GM10266 (cell line): ENCODE data around the gene PTPRN2.
"Not testable (repeated sequence)": the region's sequence is repeated elsewhere in the genome, so short reads cannot be mapped to it uniquely, and the experiment has no call there.

Experiments used
- DNase-seq: peaks from one replicate; pipeline ENCODE4 v3.0.0; 2012; ENCODE audit errors: extremely low spot score
- CTCF ChIP-seq: IDR thresholded peaks from 2 replicates; pipeline ENCODE4 v1.5.1; 2012; ENCODE audit warnings: mild to moderate bottlenecking, low read depth; ENCODE audit not compliant: control insufficient read depth, insufficient read depth; ENCODE audit errors: missing control alignments

The PTPRN2 gene

GRCh38 chr7:158507917-158508316, 79.7 kb downstream of the PTPRN2 start:
- TF ChIP-seq CTCF, result no peak

DNA sequence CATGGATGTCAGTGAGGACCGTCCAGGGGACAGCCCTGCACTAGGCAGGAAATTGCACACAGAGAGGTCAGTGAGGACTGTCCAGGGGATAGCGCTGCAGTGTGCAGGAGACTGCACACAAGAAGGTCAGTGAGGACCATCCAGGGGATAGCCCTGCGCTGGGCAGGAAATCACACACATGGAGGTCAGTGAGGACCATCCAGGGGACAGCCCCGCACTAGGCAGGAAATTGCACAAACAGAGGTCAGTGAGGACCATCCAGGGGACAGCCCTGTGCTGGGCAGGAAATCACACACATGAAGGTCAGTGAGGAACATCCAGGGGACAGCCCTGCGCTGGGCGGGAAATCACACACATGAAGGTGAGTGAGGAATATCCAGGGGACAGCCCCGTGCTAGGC, 80.4 kb downstream of the PTPRN2 start:
- not testable (repeated sequence) for DNase-seq

More at GRCh38 chr7:158507917-158508316, 79.7 kb downstream of the PTPRN2 start:
- DNase-seq, result no peak

GRCh38 chr7:158506626-158507025, 81.0 kb downstream of the PTPRN2 start:
- no peak for TF ChIP-seq CTCF
- DNase-seq, result no peak

GRCh38 chr7:158505683-158506082, 81.9 kb downstream of the PTPRN2 start:
- no peak for DNase-seq
- no peak for TF ChIP-seq CTCF

- no peak for TF ChIP-seq CTCF
- DNase-seq, result no peak
Observed at GRCh38 chr7:158502068-158502750, 85.4 kb downstream of the PTPRN2 start.

GRCh38 chr7:158501393-158502067, 86.1 kb downstream of the PTPRN2 start:
- DNase-seq, result no peak
- no peak for TF ChIP-seq CTCF

DNA sequence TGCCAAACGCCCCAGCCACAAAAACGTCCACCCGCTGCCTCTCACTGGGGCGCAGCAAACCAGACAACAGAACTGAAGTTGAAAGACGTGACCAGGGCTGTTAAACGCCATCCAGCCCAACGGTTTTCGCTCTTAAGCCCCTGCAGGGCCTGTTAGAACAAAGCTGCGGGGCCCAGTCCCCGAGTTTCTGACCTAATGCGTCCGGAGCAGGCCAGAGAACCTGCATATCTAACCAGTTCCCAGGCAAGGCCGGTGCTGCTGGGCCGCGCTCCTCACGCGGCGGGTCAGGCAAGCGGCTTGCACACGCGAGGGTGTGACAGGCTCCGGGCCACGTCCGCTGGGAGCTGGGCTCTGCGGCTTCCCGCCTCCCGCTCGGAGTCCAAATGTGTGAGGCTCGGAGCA, 87.0 kb downstream of the PTPRN2 start:
- no peak for DNase-seq

More for the DNA sequence above, 87.0 kb downstream of the PTPRN2 start:
- TF ChIP-seq CTCF, result no peak
